HG02798 (cell line): ENCODE results near the gene ALKBH8.
"Not testable (repeated sequence)": the region's sequence is repeated elsewhere in the genome, so short reads cannot be mapped to it uniquely, and the experiment has no call there.

Experiments used
- ATAC-seq: cut with Tn5 transposase; IDR thresholded peaks from one replicate; pipeline ENCODE4 v1.9.1; 2021; ENCODE audit warnings: mild to moderate bottlenecking; ENCODE audit not compliant: unreplicated experiment, poor library complexity

The ALKBH8 gene

DNA sequence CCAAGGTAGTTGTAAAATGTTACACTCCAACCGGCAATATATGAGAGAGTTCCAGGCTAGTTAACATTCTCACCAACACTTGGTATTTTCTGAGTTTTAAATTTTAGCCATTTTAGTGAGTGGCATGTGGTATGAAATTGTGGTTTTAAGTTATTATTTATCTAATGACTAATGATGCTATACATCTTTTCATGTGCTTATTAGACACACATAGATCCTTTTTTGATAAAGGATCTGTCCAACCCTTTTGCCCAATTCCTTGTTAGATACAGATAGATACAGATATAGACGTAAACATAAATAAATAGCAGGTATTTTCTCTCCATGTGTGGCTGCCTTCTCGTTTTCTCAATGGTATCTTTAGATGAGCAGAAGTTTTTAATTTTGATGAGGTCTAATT is 39.3 kb downstream of the ALKBH8 start:
- ATAC-seq = no peak

DNA sequence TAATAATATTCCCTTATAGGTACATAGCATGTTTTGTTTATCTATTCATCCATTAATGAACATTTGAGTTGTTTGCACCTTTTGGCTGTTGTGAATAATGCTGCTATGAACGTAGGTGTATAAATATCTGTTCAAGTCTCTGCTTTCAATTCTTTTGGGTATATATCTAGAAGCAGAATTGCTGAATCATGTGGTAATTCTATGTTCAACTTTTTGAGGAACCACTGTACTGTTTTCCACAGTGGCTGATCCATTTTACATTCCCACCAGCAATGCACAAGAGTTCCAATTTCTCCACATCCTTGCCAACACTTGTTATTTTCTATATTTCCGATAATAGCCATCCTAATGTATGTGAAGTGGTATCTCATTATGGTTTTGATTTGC is 56.7 kb downstream of the ALKBH8 start:
- ATAC-seq = no peak

DNA sequence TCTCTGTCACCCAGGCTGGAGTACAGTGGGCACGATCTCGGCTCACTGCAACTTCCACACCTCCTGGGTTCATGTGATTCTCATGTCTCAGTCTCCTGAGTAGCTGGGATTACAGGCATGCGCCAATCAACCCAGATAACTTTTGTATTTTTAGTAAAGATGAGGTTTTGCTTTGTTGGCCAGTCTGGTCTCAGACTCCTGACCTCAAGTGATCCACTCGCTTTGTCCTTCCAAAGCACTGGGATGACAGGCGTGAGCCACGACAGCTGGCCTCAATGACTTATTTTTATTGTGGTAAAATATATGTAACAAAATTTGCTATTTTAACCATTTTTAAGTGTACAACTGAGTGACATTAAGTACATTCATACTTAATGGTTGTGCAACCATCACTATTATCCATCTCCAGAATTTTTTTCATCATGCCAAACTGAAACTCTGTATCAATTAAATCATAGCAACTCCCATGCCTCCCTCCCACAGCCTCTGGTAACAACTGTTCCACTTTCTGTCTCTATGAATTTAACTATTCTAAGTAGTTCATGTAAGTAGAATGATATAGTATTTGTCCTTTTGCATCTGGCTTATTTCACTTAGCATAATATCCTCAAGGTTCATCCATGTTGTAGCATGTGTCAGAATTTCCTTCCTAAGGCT is 57.2 kb downstream of the ALKBH8 start:
- no peak for ATAC-seq

DNA sequence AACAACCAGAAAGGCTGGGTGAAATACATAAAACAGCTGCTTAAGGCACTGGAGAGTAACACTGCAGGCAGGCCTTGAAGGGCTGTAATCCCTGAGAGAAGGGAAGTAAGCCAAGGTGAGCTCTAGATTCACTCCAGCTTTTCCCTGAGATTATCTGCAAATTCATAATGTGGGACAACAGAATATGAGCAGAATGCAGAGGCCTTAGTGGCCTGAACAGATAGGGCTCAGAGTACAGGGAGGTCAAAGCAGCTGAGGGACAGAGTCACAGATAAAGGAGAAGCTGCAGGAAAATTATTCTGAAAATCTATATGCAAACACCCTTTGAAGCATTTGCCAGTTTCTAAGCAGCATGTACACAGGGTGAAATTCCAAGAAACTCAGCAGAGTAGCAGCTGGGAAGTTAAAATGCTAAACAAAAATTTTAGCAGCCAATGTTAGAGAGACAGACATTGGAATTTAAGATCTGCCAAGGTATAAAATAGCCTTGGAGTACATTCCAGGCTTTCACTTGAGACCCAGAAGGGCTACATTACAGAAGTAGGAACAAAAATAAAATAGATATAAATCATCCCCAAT is 59.8 kb downstream of the ALKBH8 start:
- ATAC-seq = no peak

DNA sequence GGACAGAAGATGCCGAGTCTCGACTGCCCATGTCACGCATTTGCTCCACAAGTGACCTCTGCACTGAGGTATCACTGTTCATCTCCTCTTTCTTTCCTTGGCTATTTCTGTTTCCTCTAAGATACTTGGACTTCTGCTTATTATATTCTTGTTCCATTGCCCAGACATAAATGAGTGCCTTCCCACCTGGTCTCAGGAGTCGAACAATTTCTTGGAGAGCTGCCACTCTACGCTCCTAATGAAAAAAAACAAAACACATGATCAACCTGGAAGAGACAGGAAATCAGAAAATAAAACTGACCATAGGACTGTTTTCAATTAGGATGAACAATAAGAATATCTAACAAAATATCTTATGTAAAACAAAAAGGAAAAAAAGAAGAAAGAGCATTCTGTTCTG is 60.6 kb downstream of the ALKBH8 start:
- ATAC-seq = no peak

DNA sequence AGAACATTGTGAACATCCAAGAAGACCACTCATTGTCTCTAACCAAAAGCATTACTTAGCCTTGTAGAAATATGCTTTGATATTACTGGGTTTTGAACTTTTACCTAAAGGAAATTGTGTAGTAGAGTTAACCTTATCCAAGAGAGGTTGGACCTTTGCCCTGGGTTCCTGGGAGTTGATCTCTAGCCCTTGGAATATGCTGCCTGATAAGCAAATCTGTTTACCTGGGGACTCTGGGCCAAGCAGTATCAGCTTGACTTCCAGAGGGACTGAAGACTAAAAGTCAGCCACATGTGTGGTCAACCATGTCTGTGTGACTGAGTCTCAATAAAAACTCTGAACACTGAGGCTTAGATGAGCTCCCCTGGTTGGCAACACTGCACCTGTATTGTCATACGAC is 63.8 kb downstream of the ALKBH8 start:
- ATAC-seq = no peak

DNA sequence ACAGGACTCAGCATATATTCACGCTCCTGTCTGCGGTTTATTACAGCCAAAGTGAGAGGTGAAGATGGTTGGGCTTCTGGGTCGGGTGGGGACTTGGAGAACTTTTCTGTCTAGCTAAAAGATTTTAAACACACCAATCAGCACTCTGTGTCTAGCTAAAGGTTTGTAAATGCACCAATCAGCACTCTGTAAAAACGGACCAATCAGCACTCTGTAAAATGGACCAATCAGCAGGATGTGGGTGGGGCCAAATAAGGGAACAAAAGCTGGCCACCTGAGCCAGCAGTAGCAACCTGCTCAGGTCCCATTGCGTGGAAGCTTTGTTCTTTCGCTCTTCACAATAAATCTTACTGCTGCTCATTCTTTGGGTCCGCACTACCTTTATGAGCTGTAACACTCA is 68.2 kb downstream of the ALKBH8 start:
- not testable (repeated sequence) for ATAC-seq

DNA sequence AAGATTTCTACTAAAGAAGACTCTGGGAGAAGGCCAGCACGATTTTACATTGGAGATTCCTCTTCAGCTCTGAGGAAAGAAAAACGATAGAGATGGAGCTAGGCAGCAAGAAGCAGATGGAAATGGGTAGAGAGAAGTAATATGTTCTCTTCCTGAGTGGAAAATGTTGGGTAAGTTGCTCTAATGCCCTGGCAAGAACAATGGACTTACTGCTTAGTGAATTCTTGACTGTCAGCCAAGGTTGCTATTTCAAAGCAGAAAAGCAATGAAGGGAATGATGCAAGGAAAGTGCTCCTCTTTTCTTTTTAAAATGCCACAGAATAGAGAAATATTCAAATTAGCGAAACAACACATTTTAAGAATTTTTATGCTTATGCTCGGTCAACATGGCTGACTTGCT is 69.5 kb downstream of the ALKBH8 start:
- no peak for ATAC-seq

DNA sequence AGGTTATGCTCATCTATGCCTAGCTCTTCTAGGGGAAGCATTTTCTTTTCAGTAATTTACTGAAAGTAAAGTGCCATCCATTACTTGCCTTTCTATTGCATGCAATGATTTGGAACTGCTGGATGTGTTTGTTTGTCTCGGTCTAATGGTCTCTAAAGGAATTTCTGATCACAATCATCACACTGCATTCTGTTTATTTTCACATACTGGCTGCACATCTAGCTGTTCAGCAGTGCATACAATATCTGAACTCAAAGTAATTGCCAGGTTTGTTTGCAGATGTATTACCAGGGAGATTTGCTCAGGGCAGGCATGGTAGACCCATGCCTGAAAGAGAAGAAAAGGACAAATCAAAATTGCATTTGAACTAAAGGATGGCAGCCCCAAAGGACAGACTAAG is 71.5 kb downstream of the ALKBH8 start:
- ATAC-seq = no peak

DNA sequence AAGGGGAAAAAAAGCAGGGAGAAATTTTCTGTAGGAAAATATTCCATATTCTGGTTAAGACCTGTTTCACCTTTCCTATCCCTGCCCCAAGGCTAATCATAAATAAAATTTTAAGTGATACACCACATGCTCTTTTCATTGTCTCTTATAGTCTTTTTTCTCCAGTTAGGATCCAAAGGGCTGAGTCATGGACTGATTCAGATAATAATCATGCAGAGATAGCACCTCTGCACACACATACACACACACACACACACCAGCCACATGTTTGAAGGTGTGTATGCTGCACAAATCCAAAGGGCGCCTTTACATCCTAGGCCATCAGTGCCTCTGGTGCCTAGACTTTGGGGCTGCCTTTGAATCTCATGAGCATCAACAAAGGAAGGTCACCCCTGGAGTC is 72.4 kb downstream of the ALKBH8 start:
- ATAC-seq = no peak

DNA sequence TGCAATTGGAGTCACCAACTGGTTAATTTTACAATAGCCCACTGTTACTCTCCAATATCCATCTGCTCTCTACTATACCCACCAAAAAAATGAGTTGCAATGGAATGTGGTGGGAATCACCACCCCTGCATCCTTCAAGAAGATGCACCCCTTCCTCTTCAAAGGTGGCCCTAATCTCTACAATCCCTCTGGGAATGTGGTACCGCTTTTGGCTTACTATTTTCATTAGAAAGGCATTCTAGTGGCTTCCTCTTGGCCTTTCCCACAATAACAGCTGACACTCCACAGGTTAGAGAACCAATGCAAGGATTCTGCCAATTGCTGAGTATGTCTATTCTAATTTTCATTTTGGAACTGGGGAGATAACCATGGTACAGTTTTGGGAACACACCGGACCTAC is 74.7 kb downstream of the ALKBH8 start:
- no peak for ATAC-seq

DNA sequence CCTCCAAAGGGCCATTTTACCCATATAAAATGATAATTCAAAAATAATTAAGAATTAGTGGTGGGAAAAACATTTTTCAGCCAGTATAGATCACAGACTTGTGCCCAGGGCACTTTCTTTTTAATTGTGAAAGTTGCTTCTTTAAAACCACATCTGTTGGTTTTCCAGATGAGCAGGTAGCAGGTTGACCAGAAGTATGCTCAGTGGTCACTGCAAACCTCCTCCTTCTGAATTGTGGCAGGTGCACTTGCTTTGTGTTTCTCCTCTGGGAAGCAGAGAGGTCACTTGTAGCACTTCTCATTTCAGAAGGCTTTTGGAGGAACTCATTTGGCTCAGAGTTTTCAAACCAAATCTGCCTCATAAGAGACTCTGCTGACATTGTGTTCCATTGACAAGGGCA is 83.3 kb downstream of the ALKBH8 start:
- ATAC-seq = no peak

DNA sequence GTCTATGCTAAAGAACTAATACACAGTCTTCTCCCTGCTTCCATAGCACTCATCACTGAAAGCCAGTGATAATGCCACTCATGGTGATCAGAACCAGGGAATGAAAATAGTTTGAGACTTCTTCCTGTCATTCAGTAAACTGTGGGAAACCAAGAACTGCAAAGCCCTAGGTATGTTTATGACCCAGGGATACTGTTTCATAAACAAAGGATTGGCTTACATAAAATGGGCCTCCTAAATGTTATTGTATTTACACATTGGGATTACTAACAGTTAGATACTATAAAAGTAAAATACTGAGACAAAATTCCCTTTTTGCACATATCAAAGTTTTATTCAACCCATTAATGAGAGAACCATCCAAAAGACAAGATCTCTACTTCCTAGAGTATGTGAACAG is 86.6 kb downstream of the ALKBH8 start:
- ATAC-seq = no peak

DNA sequence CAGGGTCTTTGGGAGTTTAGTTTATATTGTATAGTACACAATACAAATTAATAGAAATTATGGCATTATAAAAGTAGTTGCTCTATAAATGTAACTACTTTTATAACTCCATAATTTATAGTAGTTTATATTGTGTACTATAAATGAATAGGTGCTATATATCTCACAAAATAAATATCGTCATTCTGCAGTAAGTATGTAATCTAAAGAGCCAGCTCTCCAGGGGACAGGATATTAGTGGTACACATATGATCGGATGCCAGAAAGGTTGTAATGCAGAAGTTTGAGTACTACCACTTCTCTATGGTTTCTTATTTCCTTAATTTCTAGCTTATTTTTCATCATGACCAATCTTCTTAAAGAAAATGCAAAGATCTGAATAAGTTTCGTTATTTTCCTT is 87.7 kb downstream of the ALKBH8 start:
- ATAC-seq = no peak

DNA sequence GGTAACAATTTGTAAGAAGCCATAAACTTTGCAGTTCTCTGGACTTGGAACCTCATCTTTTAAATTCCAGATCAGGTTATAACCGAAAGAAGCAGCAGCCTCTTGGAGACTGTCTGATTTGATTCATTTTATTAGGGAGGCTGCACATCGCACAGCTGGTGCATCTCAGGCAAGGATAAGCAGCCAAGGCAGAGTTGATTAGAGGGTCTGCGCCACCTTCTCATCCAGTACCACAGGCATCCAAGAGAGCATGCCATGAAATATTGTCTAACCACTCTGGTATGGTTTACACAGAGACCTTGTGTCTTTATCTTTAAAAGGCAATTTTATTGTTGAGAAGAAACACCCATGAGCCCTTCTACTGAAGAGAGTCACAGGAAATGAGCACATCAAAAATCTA is 91.7 kb downstream of the ALKBH8 start:
- no peak for ATAC-seq

DNA sequence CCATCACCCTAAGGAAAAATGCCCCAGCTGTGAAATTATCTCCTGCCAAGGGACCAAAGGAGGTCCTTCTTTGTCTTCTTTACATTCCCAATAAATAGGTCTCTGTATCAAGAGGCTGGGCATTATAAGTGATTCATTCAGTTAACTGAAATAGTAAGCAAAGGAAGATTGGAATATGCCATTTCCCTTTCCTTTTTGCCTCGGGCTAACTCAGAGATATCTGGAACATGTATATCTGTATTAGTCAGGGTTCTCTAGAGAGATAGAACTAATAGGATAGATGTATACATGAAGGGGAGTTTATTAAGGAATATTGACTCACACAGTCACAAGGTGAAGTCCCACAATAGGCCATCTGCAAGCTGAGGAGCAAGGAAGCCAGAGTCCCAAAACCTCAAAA is 92.6 kb downstream of the ALKBH8 start:
- no peak for ATAC-seq

DNA sequence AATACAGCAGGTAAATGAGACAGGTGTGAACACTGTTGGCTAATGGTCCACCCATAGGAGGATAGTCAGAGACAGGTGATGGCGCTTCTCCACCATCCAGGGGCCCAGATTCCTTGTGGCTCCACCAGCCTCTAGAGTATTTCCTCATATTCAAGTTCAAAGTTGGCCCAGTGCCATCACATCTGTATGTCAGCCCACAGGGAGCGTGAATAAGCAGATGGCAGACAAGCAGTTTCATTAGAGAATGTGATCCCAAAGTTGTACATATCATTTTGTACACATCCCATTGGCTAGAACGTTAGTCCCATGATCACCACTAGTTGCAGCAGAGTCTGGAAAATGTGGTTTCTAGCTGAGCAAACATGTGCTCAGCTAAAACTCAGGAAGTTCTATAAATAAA is 96.9 kb downstream of the ALKBH8 start:
- ATAC-seq = no peak

DNA sequence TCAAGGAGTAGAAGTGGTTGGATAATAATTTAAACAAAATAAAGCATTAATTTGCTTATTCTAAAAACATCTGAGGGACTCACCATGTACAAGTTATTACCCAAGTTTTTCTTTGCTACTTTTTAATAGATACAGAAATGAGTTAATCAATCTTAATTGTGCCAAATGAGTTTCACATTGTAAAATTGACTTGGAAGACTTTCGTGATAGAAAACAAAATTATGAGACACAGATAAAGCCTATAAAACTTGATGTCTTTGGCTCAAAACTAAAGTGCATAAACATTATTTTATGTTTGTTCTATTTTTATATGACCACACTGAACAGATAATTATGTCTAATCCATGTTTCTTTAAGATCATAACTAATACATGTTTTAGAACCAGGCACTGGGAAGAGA is 97.8 kb downstream of the ALKBH8 start:
- ATAC-seq = no peak

DNA sequence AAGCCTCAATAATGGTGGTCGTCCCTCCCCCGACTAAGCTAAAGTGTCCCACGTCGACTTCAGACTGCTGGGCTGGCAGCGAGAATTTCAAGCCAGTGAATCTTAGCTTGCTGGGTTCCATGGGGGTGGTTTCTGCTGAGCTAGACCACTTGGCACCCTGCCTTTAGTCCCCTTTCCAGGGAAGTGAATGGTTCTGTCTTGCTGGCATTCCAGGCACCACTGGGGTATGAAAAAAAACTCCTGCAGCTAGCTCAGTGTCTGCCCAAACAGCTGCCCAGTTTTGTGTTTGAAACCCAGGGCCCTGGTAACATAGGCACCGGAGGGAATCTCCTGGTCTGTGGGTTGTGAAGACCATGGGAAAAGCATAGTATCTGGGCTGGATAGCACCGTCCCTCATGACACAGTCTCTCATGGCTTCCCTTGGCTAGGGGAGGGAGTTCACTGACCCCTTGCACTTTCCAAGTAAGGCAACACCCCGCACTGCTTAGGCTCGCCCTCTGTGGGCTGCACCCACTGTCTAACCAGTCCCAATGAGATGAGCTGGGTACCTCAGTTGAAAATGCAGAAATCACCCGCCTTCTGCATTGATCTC is 99.2 kb downstream of the ALKBH8 start:
- not testable (repeated sequence) for ATAC-seq

DNA sequence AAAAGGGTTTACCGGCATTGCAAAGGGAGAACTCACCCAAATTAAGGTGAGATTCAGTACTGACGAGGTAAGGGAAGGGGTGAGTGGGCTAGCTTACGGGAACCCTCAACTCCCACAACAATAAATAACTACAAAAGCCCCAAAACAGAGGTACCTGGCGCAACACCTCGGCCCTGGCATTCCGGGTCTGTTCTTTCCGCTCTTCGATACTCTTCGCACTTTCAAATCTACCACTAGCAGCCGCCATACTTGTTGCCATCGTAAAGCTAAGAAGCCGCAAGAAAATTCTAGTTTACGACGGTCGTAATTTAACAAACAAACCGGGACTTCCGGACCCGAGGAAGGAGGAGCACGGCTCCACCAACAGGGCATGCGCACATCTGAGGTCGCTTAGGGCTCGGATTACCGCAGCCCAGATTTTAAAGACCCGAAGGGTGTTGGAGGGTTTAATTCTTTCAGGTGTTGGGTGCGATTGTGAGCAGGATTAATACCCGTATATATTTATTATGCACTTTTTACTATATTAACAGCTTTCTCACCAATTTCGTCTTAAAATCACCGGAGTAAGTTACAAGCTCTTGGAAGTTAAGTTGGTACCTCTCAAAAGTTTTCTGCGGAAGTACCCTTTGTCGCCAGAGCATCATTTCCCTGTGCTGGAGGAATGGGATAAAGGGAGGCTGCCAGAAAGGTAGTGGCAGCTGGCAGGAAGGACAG is 107.8 kb downstream of the ALKBH8 start, which contains the start of gene CWF19L2:
Gene CWF19L2 (minus strand): TSS at position 268 of the 714 bp plus-strand sequence. CDS start 9 bp downstream, at position 259.
- peak; percentile 98 for ATAC-seq

DNA sequence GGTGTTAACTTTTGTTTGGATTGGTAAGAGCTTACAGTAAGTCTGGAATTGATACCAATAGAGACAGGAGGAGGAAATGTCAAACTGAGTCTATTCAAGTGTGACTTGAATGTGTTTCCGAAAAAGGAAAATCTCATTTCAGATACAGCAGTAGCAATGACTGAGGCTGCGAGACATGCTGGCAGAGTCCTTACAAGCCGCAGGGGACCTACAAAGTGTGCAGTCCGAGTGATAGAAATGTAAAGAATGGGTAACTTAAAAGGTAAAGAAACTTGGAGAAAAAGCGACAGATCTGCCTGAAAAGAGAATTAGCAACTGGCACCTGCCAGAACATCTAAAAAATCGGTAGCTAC is 108.4 kb downstream of the ALKBH8 start:
- ATAC-seq = peak; percentile 33
